OCI-M2 (cell line): ENCODE results near the gene PDPK1.

Source experiments
- DNase-seq: peaks from one replicate; lab custom pipeline; 2025; ENCODE audit not compliant: unreplicated experiment; lab: John Stamatoyannopoulos, UW

PDPK1 gene

GRCh38 chr16:2537451-2538379 is at the start of gene PDPK1:
PDPK1 (plus strand) TSS chr16:2538021; CDS start chr16:2538113, 92 bp downstream.
- DNase-seq = no peak

- DNase-seq = no peak
Measured at GRCh38 chr16:2489581-2489980, 48.2 kb upstream of the PDPK1 start.

GRCh38 chr16:2490190-2491105 is 47.4 kb upstream of the PDPK1 start:
- no peak for DNase-seq

GRCh38 chr16:2492292-2492691 is 45.5 kb upstream of the PDPK1 start:
- no peak for DNase-seq

- no peak for DNase-seq
Measured at GRCh38 chr16:2493605-2494004, 44.2 kb upstream of the PDPK1 start.

GRCh38 chr16:2494616-2495015 is 43.2 kb upstream of the PDPK1 start:
- DNase-seq = no peak

- no peak for DNase-seq
Measured at GRCh38 chr16:2495041-2495440, 42.8 kb upstream of the PDPK1 start.

GRCh38 chr16:2496223-2497115 is 41.4 kb upstream of the PDPK1 start:
- DNase-seq = no peak

GRCh38 chr16:2497116-2497630 is 40.6 kb upstream of the PDPK1 start:
- no peak for DNase-seq

GRCh38 chr16:2497695-2498484 is 39.9 kb upstream of the PDPK1 start:
- no peak for DNase-seq

- DNase-seq = no peak
Measured at GRCh38 chr16:2498531-2499253, 39.1 kb upstream of the PDPK1 start.

- no peak for DNase-seq
Measured at GRCh38 chr16:2499454-2499853, 38.4 kb upstream of the PDPK1 start.

- DNase-seq = no peak
Measured at GRCh38 chr16:2499890-2500429, 37.9 kb upstream of the PDPK1 start.

- no peak for DNase-seq
Measured at GRCh38 chr16:2500430-2500917, 37.3 kb upstream of the PDPK1 start.

- DNase-seq = peak; percentile 21
Measured at GRCh38 chr16:2500918-2501750, 36.7 kb upstream of the PDPK1 start.

GRCh38 chr16:2501946-2502895 is 35.6 kb upstream of the PDPK1 start:
- no peak for DNase-seq

- DNase-seq = no peak
Measured at GRCh38 chr16:2505695-2506094, 32.1 kb upstream of the PDPK1 start.
